ENCODE measurements around the gene GRIN2A.

DNA sequence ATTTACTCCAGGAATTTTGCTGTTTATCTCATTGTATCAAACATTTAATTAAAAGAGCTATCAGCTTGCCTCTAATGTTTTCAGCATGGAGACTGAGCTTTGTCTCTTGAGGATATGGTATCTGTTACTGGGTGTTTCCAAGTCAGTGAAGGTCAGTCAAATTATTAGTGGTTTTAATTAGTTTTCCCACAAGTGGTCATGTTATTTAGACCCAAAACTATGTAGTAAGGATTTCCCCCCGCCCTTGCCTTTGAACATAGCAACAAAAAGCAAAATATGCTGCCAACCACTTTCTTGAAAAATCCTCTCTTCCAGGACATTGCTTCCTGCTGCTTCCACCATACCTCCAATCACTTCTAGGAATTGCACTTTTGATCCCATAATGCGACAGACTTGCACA lies 355.6 kb downstream of the GRIN2A start:
- TF ChIP-seq, protein P1, sequence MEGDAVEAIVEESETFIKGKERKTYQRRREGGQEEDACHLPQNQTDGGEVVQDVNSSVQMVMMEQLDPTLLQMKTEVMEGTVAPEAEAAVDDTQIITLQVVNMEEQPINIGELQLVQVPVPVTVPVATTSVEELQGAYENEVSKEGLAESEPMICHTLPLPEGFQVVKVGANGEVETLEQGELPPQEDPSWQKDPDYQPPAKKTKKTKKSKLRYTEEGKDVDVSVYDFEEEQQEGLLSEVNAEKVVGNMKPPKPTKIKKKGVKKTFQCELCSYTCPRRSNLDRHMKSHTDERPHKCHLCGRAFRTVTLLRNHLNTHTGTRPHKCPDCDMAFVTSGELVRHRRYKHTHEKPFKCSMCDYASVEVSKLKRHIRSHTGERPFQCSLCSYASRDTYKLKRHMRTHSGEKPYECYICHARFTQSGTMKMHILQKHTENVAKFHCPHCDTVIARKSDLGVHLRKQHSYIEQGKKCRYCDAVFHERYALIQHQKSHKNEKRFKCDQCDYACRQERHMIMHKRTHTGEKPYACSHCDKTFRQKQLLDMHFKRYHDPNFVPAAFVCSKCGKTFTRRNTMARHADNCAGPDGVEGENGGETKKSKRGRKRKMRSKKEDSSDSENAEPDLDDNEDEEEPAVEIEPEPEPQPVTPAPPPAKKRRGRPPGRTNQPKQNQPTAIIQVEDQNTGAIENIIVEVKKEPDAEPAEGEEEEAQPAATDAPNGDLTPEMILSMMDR (IDR thresholded peaks at IDR 0.05), result no peak
- TF ChIP-seq POLR2A (IDR thresholded peaks at IDR 0.05), result no peak
